Measurements from ENCODE around the gene PCDHGA9.
A peak's percentile ranks its signal among the peaks of the same experiment; 100 is the strongest.
"Not testable (repeated sequence)": the region's sequence is repeated elsewhere in the genome, so short reads cannot be mapped to it uniquely, and the experiment has no call there.

Gene PCDHGA9

GRCh38 chr5:141371572-141372475, 30.8 kb upstream of the PCDHGA9 start:
- no peak for DNase-seq (ENCODE audit: low read depth)
- no peak overlapping the region for H3K4me3 ChIP-seq (ENCODE audit: low read depth, low read length)
- in situ Hi-C loops (cut with HindIII; ENCODE audit: low sequenced_read_pairs) = no loop called here
- no peak for TF ChIP-seq CTCF (IDR thresholded peaks at IDR 0.05; ENCODE audit: low read depth, low read length, missing control alignments)

DNA sequence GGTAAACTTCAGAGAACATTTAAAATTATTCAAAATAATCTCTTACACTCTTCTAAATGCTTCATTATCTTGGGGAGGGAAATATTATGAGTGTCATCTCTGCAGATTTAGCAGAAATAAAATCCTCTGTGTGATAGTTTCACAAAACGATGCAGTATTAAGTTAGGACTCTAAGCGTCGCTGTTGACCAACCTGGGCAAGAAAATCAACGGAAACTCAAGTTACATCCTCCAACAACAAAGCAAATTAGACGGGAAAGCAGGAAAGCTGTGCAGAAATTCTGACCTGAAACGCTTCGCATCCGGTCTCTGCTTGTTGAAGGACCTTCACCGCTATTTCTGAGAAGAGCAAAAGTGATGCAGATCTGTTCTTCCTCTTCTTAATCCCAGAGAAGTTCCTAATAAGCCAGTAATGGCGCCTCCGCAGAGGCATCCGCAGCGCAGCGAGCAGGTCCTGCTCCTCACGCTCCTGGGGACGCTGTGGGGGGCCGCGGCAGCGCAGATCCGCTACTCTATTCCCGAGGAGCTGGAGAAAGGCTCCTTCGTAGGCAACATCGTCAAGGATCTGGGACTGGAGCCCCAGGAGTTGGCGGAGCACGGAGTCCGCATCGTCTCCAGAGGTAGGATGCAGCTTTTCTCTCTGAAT, 28.8 kb upstream of the PCDHGA9 start, which contains the start of gene PCDHGA6:
PCDHGA6 (plus strand) TSS at position 219 of the 645 bp plus-strand sequence; CDS start at position 412, 193 bp downstream.
- no peak for DNase-seq (ENCODE audit: low read depth)
- peak; percentile 46 for TF ChIP-seq CTCF (IDR thresholded peaks at IDR 0.05; ENCODE audit: low read depth, low read length, missing control alignments)
- peak within 1 kb of the TSS; percentile 33 for H3K4me3 ChIP-seq (ENCODE audit: low read depth, low read length)
- in situ Hi-C loops (cut with HindIII; ENCODE audit: low sequenced_read_pairs) = no loop called here

- no peak overlapping the region for H3K4me3 ChIP-seq (ENCODE audit: low read depth, low read length)
- no peak for TF ChIP-seq CTCF (IDR thresholded peaks at IDR 0.05; ENCODE audit: low read depth, low read length, missing control alignments)
- in situ Hi-C loops (cut with HindIII; ENCODE audit: low sequenced_read_pairs) = no loop called here
- no peak for DNase-seq (ENCODE audit: low read depth)
Measured at GRCh38 chr5:141374627-141375026, 28.0 kb upstream of the PCDHGA9 start.

GRCh38 chr5:141375444-141376155, 27.0 kb upstream of the PCDHGA9 start:
- in situ Hi-C loops (cut with HindIII; ENCODE audit: low sequenced_read_pairs); DNase-seq (ENCODE audit: low read depth); H3K4me3 ChIP-seq (ENCODE audit: low read depth, low read length): not testable (repeated sequence)

DNA sequence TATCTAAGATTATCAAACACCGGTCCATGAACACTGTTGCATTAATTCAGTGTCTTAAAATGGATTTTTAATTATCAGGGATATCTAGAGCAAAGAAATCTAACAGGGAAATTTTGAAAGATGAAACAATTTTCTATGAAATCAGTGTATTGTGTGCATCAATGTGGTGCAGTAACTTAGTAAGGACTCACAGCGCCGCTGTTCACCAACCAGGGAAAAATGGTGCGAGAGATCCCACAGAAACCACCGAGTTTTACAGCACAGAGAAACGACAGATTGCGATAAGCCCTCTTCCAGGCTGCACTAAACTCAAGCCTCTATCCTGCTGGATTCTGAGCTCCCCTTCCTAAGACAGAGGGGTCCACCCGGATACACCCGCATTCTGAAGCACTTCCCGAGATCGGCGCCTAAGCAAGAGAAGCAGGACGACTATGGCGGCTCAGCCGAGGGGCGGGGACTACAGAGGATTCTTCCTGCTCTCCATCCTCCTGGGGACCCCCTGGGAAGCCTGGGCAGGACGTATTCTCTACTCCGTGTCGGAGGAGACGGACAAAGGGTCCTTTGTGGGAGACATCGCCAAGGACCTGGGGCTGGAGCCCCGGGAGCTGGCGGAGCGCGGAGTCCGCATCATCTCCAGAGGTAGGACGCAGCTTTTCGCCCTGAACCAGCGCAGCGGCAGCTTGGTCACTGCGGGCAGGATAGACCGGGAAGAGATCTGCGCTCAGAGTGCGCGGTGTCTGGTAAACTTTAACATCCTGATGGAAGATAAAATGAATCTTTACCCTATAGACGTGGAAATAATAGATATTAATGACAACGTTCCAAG, 19.9 kb upstream of the PCDHGA9 start, which contains the start of gene PCDHGA7:
PCDHGA7 (plus strand) TSS at position 274 of the 826 bp plus-strand sequence; CDS start at position 432, 158 bp downstream.
- TF ChIP-seq CTCF (IDR thresholded peaks at IDR 0.05; ENCODE audit: low read depth, low read length, missing control alignments) = peak; percentile 47
- peak within 1 kb of the TSS; percentile 43 for H3K4me3 ChIP-seq (ENCODE audit: low read depth, low read length)
- in situ Hi-C loops (cut with HindIII; ENCODE audit: low sequenced_read_pairs) = no loop called here
- DNase-seq (ENCODE audit: low read depth) = no peak

GRCh38 chr5:141383345-141383744, 19.2 kb upstream of the PCDHGA9 start:
- in situ Hi-C loops (cut with HindIII; ENCODE audit: low sequenced_read_pairs) = no loop called here
- H3K4me3 ChIP-seq (ENCODE audit: low read depth, low read length) = peak overlapping the region; percentile 43
- TF ChIP-seq CTCF (IDR thresholded peaks at IDR 0.05; ENCODE audit: low read depth, low read length, missing control alignments) = no peak
- DNase-seq (ENCODE audit: low read depth) = no peak

Measured in astrocyte of the cerebellum (primary cell).